Heart left ventricle (tissue), 13 donors: ENCODE results near the gene ODAD4.

Source experiments
- CTCF ChIP-seq, 12 donors: fragments of 200-600 bp; sonication (generic) in 4 of 12; IDR thresholded peaks; one replicate each; pipeline versions ENCODE4 v1.5.0 to v1.8.0; 2018 to 2022; ENCODE audit warnings: antibody characterized with exemption in 12 of 12, mild to moderate bottlenecking in 5 of 12
- POLR2A ChIP-seq, 2 donors: fragments of 450-650 bp; IDR thresholded peaks; one replicate each; pipeline ENCODE4 v1.6.1; 2017; ENCODE audit warnings: antibody characterized with exemption in 2 of 2, mild to moderate bottlenecking in 2 of 2, moderate library complexity in 2 of 2
- donor health status: ischemic (EF 13 %, LVEDD 7.1; RV severe dilation, severe dysfunction).
- donor health status: DM: no; HTN: yes; CAD: no.
- donor health status: DM: no; HTN: no; CAD: no.
- donor health status: ischemic (EF 25% LVEDD 6.9; RV normal size, moderate dysfunction).
- donor health status: ischemic (EF 25% LVEDD 5.7; RV mildly dilated, moderate dysfunction).
- donor health status: ischemic (EF 35%, LVEDD 5.7; RV mildly dilated, moderate dysfunction).
- donor health status: nonischemic (EF 11% LVEDD 7.7; RV severe dilation, severe dysfunction).
- donor health status: DM: yes; HTN: yes; CAD: no.
- donor health status: PGD.
- donor health status: ischemic (EF 29% LVEDD 5.4; RV normal size, mild dysfunction).
- donor health status: nonischemic (EF 23%, LVEDD 6.1; RV moderate dilation, normal function).

- TF ChIP-seq CTCF (IDR thresholded peaks at IDR 0.05): no peak
- no peak for TF ChIP-seq POLR2A (IDR thresholded peaks at IDR 0.05)
Observed at GRCh38 chr17:41896726-41897125, 33.7 kb upstream of the ODAD4 start.
